ENCODE data around the gene LAMC3.

LAMC3 gene

GRCh38 chr9:131011274-131012022 is 2.5 kb downstream of the LAMC3 start:
- DNase-seq (ENCODE audit: low read depth in 2 of 2) = no peak

- no peak for DNase-seq (ENCODE audit: low read depth in 2 of 2)
Measured at GRCh38 chr9:131012023-131012334, 3.0 kb downstream of the LAMC3 start.

DNA sequence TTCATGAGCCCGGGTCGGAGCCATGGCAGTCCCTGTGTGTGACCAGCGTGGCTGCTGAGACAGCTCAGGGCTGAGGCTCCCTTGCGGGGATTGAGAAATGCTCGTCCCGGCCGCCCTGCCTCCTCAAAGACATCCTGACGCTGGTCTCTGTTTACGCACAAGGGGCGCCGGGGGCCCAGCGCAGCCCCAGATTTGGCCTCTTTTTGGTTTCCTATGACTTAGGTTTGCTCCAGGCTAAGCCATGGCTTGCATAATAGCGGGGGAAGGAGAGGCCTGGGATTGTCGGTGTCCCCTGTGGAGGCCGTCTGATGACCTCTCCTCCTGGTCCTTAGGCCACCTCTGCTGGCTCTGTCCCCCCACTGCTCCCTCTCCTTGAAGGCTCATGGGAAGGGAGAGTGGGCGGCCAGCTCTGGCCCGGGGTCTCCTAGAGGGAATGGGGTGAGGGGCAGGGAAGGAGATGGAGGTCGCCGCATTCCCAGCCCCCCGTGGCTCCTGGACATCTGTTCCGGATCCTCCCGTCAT is 3.5 kb downstream of the LAMC3 start:
- DNase-seq (ENCODE audit: low read depth in 2 of 2) = no peak

- DNase-seq (ENCODE audit: low read depth in 2 of 2) = no peak
Measured at GRCh38 chr9:131013015-131013755, 4.2 kb downstream of the LAMC3 start.

DNA sequence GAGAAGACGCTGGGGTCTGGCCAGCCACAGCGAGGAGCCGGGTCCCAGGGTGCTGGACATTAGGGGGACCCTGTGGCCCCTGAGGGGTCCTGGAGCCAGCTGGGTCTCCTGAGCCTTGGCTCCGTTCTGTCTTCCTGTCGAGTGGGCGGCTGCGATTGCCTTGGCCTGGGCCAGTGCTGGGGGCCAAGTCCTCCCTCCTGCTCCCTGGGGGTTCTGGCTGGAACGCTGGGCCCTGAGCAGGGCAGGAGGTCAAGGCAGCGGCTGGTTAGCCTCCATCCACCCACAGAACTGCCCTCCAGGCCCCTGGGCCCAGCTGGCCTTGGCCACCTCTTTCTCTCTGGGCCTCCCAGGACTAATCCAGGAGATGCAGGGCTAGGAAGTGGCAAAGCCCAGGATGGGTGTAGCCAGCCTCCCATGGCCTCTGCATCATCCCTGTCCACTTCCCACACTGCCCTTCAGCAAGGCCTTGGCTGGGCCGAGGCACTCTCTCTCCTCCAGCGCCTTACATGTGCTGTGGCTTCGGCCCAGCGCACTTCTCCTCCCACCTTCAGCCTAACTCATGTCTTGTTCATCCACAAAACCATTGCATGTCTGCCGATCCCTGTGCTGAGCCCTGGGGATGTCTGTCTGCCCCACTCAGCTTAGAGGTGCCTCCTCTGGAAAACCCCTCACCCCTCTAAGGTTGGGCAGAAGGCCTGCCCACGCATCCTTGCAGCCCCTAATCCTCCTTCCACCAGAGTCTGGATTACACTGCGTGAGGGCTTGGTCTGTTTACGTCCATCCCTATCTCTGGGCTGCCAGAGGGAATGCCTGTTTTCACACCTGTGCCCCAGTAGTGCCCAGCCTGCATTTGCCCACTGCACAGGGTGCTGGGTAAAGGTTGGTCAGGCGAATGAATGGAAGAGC is 5.0 kb downstream of the LAMC3 start:
- DNase-seq (ENCODE audit: low read depth in 2 of 2) = no peak

DNA sequence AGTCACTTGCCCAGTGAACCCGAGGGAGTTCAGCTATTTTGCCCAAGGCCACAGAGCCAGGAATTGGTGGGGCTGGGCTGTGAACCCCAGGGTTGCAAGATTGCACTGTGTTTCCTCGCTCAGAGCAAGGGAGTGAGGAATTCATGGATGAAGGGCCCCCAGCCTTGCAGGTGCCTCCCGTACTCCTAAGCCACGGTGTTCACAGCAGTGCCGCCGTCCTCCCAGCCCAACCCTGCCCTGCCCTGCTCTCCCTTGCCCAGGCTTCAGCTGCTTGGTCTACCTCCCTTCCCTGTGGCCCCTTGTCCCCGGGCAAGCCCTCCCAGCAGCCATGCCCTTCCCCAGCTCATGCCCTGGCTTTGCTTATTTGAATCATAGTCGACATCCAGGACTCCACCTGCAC is 6.1 kb downstream of the LAMC3 start:
- no peak for DNase-seq (ENCODE audit: low read depth in 2 of 2)

GRCh38 chr9:131015876-131016397 is 7.0 kb downstream of the LAMC3 start:
- no peak for DNase-seq (ENCODE audit: low read depth in 2 of 2)

GRCh38 chr9:131017067-131017466 is 8.1 kb downstream of the LAMC3 start:
- no peak for DNase-seq (ENCODE audit: low read depth in 2 of 2)

GRCh38 chr9:131018621-131019020 is 9.6 kb downstream of the LAMC3 start:
- DNase-seq (ENCODE audit: low read depth in 2 of 2) = no peak

- no peak for DNase-seq (ENCODE audit: low read depth in 2 of 2)
Measured at GRCh38 chr9:131019388-131020239, 10.6 kb downstream of the LAMC3 start.

DNA sequence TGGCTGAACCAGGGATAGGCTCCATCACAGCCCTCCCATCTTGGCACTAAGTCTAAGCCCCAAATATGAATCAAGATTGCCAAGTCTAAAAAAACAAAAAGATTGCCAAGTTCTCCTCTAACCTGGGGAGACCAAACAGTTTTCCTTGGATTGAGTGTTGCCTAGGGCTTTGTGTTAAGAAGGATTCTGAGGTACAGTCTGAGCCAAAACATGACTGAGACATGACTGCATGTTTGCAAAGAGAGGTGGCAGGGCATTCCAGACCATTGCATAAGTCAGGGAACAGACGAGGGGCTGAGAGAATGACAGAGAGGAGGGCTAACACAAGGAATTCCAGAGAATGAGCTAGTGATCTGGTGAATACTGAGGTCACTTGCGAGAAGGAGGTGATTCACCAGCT is 11.4 kb downstream of the LAMC3 start:
- DNase-seq (ENCODE audit: low read depth in 2 of 2) = peak; percentile 9 to 12

GRCh38 chr9:131020862-131021261 is 11.9 kb downstream of the LAMC3 start:
- DNase-seq (ENCODE audit: low read depth in 2 of 2) = no peak

DNA sequence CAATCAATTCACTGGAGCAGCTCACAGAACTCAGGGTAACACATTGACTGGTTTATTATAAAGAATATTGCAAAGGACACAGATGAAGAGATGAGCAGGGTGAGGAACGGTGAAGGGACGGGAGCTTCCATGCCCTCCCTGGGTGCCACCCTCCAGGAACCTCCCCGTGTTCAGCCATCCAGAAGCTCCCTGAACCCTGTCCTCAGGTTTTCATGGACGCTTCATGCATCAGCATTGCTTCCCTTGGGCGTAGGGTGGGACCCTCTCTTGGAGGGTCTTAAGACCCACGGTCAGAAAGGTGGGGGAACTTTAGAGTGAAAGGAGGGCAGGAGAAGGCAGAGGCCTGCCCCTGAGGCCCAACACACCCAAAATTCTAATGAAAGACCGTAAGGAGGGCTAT is 12.8 kb downstream of the LAMC3 start:
- no peak for DNase-seq (ENCODE audit: low read depth in 2 of 2)

- DNase-seq (ENCODE audit: low read depth in 2 of 2) = no peak
Measured at GRCh38 chr9:131024978-131025868, 16.2 kb downstream of the LAMC3 start.

- no peak for DNase-seq (ENCODE audit: low read depth in 2 of 2)
Measured at GRCh38 chr9:131025953-131026858, 17.2 kb downstream of the LAMC3 start.

DNA sequence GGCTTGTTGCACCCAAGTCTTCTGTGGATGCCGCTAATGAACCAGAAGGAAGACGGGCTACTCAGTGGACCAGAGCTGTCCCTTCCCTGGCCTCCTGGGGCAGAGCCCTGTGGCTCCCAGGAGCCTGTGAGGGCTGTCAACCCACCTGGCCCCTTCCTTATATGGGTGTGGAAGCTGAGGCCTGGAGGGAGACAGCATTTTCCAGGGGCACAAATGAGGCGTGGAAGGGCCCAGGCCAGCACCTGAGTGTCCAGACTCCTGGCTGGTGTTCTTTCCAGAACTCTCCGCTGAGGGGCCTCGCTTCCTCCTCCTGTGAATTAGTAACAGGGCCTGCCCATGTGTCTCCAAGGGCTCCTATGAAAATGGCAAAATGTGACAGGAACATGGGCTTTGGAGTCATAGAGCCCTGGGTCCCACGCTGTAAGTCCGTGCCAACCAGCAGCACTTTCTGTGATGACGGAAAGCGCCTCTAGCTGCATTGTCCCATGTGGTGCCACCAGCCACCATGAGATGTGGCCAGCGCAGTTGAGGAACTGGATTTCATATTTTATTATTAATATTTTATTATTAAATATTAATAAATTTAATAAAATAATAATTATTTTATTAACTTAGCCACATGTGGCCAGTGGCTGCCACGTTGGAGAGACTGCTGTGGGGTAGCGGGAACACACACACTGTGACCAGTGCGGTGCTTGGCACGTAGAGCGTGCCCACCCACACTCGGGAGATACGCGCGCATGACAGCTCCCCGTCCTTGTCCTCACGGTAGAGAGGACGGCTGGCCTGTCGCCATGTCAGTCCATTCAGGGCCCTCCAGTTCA is 18.3 kb downstream of the LAMC3 start:
- DNase-seq (ENCODE audit: low read depth in 2 of 2) = no peak

GRCh38 chr9:131027872-131028179 is 18.9 kb downstream of the LAMC3 start:
- no peak for DNase-seq (ENCODE audit: low read depth in 2 of 2)

DNA sequence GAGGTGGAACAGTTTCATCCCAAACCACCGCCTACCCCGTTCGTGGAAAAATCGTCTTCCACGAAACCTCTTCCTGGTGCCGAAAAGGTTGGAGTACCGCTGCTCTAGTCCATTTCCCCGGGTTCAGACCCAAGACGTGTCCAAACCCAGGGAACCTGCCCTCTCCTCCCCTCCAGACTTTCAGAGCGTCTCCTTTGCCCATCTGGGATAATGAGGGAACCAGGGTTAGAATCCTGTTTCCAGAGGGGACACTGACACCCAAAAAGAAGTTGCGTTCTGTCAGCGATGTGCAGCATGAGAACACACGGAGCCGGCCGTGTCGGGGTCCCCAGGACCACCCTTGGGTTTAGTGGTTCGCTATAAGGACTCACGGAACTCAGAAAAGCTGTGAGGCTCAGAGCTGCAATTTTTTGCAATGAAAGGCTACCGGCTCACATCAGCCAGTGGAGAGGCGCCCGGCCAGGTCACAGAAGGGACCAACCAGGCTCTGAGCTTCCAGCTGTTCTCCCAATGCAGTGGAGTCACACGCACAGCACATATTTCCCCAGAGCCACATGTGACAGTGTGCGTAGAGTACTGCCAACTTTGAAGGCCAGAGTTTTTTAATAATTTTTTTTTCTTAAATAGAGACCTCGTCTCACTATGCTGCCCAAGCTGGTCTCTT is 19.4 kb downstream of the LAMC3 start:
- DNase-seq (ENCODE audit: low read depth in 2 of 2) = no peak
